Measurements from ENCODE around the gene THOC6. TPM values are rescaled to one million over a fixed set of nuclear protein-coding genes. Genes with fewer than 3 reads are reported as not detected.

THOC6 gene
- total RNA-seq, result 9.6 TPM

DNA sequence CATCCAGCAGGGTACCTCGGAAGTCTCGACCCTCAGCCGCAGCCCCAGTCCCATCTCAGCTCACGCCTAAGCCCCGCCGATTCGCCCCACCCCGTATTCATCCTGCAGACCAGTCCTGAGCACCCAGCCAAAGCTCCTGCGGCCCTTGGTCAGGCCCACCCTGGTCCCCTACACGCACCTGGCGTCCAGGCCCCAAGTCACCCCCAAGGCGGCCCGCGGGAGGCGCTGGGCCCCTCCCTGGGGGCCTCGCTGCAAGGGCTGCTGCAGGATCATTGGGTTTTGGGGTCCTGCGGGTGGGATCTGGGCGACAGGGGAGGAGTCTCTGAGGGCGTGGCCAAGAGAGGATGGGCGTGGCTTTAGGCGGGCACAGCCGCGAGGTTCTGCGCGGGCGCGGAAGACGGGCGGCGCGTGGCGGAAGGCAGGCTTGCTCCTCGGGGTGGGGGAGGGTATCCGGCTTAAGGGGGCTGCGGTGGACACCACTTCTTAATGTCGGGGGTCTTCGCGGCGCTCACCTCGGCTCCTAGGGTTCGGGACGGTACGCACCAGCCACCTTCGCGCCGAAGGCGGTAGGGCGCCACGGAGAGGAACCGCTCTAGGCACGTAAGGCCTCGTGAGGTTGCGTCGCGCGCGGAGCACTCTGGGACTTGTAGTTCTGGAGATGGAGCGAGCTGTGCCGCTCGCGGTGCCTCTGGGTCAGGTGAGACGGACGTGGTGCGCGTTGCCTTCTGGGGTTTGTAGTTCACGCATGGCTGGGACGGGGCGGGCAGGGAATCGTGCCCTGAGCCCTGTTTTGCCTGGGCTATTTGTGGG lies at the start of gene THOC6, which contains the start of gene HCFC1R1:
Gene THOC6, plus strand, starts transcription at position 367 of the 810 bp plus-strand sequence. Its CDS starts 292 bp downstream, at position 659.
Gene HCFC1R1, minus strand, starts transcription at position 274 of the 810 bp plus-strand sequence. Its CDS starts 1 bp downstream, at position 273.
- ATAC-seq, result peak; percentile 79

GRCh38 chr16:2974319-2975056 lies 49.3 kb upstream of the THOC6 start:
- no peak for DNase-seq (ENCODE audit: low spot score)
- ATAC-seq, result no peak

More for the DNA sequence above, at the start of gene THOC6, which contains the start of gene HCFC1R1:
- peak; percentile 98 for DNase-seq (ENCODE audit: low spot score)

DNA sequence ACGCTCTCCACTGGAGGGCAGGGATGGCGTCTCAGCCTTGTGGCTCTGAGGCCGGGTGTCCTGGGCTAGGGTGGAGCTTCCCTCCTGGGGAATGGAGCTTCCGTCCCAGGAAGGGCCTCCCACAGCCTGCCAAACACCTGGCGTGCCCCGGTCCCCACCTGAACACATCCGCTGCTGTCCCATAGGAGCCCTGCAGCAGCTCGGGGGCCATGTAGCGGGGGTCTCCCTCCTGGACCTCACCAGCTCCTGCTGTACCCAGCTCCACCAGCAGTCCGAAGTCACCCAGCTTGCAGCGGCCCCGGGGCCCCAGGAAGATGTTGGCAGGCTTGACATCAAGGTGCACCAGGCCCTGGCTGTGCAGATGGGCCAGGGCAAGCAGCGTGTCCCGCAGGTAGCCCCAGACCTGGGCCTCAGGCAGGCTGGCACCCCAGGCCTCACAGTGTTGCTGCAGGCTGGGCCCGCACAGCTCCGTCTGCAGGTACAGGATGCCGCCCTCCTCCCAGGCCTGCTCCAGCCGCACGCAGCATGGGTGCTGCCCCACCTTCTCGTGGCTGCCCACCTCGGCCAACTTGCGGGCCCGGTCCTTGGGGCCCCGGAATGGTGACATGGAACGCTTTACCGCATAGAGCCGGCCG lies 48.6 kb upstream of the THOC6 start:
- ATAC-seq (no peak), DNase-seq (ENCODE audit: low spot score) (no peak)

GRCh38 chr16:2976201-2976600 lies 47.6 kb upstream of the THOC6 start:
- DNase-seq (ENCODE audit: low spot score) (no peak), ATAC-seq (no peak)

GRCh38 chr16:2976673-2977072 lies 47.2 kb upstream of the THOC6 start:
- ATAC-seq (no peak), DNase-seq (ENCODE audit: low spot score) (no peak)

DNA sequence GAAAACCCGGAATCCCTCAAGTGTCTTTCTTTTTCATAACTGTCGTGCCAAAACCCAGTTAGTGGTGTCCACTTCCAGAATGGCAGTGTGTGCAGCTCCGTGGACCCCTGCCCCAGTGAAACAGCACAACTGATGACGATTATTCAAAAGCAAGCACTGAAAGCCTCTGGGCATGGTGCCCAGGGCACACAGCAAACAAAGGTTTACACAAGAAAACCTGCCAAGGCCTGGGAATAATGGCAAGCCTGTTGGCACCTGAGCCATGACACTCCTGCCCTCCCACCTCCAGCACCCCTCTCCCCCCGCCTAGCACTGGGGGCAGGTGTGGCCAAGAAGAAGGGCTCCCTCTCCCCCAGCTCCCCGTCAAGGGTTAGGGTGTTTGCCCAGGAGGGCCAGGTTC lies 46.4 kb upstream of the THOC6 start:
- ATAC-seq (peak; percentile 74), DNase-seq (ENCODE audit: low spot score) (peak; percentile 86)

GRCh38 chr16:2979669-2980226 lies 44.1 kb upstream of the THOC6 start:
- no peak for DNase-seq (ENCODE audit: low spot score)
- no peak for ATAC-seq

DNA sequence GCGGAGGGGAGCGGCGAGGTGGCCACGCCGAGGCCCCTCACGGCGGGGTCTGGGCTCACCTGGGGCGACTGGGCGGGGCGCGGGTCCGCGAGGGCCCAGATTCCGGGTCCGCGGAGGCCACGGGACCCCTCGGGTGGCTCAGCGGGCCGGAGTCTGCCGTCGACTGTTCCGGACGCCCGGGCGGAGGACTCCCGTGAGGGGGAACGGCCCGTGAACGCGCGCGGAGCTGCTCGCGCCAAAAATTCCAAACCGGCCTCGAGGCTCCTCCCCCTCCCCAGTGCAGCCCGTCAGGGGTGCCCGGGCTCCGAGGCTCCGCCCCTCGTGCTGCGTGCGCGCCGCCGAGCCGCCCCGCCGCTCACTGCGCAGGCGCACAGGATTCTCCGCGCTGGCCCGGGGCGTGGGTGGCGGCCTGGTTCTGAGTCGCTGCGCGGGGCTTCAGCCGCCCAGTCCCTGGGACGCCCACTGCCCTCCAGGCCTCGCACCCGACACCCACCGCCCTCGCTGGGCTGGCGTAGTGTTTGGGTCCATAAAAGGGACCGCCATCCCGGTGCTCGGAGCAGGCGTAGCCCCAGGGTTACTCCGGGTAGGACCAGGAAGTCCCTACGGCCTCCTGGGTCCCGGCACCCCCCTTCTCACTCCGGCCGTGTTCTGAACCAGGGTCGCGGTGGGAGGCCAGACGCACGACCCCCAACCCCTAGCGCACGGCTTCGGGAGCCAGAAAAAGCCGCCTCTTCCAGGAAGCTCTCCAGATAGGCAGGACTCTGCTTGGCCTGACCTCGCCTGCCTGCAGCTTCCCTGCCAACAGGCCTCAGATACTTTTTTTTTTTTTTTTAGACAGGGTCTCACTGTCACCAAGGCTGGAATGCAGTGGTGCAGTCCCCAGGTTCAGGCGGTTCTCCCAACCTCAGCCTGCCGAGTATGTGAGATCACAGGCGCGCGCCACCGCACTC lies 43.3 kb upstream of the THOC6 start, which contains the start of gene PKMYT1:
Gene PKMYT1, minus strand, starts transcription at position 220 of the 950 bp plus-strand sequence. CDS start 789 bp downstream, outside the sequence.
- peak; percentile 94 for DNase-seq (ENCODE audit: low spot score)

GRCh38 chr16:2981177-2981898 lies 42.5 kb upstream of the THOC6 start:
- no peak for DNase-seq (ENCODE audit: low spot score)
- ATAC-seq, result no peak

More for the DNA sequence above, 43.3 kb upstream of the THOC6 start, which contains the start of gene PKMYT1:
- ATAC-seq, result peak; percentile 87

DNA sequence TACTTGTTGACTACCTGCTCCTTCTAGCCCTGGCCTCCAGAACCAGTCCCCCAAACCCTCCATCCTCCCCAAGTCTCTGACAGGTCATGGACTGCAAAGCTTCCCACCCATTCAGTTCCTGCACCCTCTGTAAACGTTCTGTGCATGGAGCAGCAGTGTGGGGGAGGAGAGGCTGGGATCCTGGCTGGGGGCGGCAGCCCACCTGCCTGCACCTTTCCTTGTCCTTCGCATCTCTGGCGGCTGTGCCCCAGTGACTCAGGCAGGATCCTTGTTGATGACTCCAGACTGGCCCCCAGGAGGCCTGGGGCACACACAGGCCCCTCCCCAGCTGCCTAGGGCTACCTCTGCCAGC lies 42.0 kb upstream of the THOC6 start:
- ATAC-seq (no peak), DNase-seq (ENCODE audit: low spot score) (no peak)

- DNase-seq (ENCODE audit: low spot score) (no peak), ATAC-seq (no peak)
Measured at GRCh38 chr16:2982402-2982801, 41.4 kb upstream of the THOC6 start.

GRCh38 chr16:2983706-2984136 lies 40.1 kb upstream of the THOC6 start:
- DNase-seq (ENCODE audit: low spot score), result peak; percentile 74
- peak; percentile 63 for ATAC-seq

DNA sequence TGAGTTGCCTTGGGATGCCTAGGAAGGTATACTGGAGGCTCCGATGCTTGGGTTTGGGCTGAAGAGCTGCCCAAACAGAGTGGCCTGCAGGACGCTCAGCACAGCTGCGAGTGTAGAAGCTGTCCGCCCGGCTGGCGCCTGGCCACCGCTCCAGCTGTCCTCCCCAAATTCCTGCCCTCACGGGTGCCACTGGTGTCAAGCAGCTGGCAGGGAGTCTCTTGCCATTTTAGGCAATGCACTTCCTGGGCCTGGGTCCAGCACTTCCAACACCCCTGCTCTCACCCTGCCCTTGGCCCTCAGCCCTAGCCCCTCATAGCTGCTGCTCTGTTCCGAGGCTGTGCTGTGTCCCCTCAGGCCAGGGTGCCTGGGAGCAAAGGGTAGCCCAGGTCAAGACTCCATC lies 38.4 kb upstream of the THOC6 start:
- peak; percentile 28 for ATAC-seq
- no peak for DNase-seq (ENCODE audit: low spot score)

DNA sequence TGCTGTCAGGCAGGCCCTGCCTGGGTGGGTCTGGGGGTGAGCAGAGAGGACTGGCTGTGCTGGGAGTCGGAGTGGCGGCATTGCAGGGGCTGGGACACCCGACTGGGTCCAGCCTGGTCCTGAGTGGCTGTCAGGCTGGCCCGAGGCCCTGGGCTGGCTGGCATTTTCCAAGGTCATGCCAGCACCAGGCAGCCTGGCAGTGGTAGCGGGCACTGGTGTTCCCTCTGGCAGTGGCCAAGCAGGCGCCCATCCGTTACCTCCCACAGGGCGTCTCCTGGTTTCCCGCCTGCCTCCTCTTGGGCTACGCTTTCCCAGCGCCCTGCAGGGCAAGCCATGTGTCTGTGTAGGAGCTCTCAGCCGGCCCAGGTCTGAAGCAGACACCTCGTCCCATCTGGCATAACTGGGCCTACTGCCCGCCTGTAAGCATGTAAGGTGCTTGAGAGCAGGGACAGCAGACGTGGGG lies 37.9 kb upstream of the THOC6 start:
- DNase-seq (ENCODE audit: low spot score) (peak; percentile 73), ATAC-seq (peak; percentile 83)

- ATAC-seq (no peak), DNase-seq (ENCODE audit: low spot score) (no peak)
Measured at GRCh38 chr16:2986623-2987188, 37.1 kb upstream of the THOC6 start.

DNA sequence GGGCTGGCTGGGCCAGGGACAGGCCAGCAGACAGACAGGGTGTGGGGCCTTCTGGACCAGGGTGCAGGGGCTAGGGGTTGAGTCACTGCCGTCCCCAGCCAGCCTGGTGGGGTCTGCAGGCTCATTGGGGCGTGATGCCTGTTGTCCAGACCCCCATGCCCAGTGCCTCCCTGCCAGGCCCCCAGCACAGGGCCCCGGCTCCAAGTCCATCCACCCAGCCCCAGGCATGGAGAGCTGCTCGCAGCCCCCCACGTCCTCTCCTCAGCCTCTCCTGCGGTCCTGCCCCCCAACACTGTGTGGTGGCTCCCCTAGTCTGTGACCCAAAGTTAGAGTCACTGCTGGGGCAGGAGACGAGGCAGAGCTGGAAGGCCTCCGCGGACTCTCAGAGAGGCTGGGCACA lies 36.5 kb upstream of the THOC6 start:
- no peak for ATAC-seq
- no peak for DNase-seq (ENCODE audit: low spot score)

DNA sequence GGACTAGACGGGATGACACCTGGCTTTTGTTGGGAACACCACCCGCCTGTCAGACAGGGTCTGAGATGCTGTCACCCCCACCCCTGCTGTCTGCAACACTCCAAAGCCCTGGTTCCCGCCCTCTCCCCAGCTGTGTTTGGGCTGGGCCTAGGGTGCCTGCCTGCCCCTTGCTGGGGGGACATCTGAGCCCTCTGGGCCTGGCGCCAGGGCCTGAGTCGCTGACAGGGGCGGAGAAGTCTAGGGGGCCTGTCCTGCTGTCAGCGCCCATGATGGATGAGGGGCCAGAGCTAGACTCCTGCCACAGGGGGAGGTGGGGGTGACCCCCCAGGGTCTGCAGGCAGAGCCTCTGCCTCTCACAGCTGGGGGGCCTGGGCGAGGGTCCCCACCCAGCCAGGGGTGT lies 36.0 kb upstream of the THOC6 start:
- DNase-seq (ENCODE audit: low spot score) (no peak), ATAC-seq (no peak)

GRCh38 chr16:2988590-2989099 lies 35.2 kb upstream of the THOC6 start:
- no peak for ATAC-seq
- DNase-seq (ENCODE audit: low spot score), result no peak
